GM19099 (cell line): ENCODE measurements around the gene ASAP3.

Experiments used
- POLR2A ChIP-seq: IDR thresholded peaks from 3 replicates; pipeline ENCODE4 v1.6.1; 2011; ENCODE audit warnings: low read depth; ENCODE audit not compliant: insufficient read length; ENCODE audit errors: extremely low read depth

The ASAP3 gene

DNA sequence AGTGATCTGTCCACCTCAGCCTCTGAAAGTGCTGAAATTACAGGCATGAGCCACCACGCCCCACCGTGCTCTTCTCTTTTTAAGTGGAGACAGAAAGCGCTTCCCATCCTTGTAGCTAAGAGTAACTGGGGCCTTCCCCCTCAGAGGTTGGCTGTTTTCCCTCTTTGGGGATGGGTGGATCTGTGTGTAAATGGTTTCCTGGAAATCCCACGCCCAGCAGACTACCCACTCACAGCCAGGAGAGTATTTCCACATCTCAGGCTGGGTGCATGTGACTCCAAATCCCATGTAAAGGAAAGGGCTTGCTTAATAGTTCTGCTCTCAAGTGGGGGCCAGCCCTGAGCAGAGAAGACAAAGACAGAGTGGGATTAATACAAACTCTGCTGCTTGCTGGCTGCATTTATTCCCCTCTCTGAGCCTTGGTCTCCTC lies 39.9 kb downstream of the ASAP3 start:
- no peak for TF ChIP-seq POLR2A

DNA sequence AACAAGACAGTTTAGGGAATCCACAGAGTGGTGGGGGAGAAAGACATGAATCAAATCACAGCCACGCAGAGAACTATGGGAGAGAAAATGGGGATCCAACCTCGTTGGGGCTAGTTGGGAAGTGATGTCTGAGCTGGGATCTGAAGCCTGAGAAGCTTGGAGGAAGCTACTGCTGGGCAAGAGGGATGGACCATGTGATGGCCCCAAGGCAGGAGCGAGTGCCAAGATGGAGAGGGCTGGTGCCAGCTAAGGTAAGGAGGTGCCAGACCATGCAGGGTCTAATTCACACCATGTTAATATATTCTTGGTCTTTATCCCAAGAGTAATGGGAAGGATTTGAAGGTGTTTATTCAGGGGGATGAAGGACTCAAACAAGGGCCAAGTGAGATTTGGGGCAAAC lies 41.2 kb downstream of the ASAP3 start:
- TF ChIP-seq POLR2A, result no peak

DNA sequence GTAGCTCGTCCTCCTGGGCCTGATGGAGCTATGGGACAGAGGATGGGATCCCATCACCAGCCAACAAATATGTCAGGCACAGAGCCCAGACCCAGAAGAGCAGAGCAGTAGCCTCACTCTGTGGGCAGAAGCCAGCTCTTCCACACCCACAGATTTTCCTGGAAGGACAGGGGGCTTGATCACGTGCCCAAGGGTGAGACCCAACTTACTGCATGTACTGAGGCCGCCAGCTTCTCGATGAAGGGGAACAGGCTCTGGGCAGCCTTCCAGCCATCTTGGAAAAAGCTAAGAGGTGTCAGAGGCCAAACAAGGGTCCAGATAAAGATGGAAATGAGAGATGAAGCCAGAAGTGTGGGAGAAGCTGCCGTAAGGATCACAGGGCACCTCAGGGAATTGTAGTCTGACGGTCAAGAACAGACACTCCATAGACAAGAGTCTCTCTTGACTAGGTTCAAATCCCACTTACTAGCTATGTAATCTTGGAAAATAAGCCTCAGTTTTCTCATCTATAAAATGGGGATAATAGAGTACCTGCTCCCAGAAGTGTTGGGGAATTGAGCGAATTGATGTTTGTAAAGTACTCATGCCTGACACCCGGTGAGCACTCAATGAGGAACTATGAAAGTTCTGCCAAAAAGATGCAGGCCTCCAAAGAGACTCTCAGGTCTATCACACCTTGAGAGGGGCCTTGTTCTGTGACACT lies 42.4 kb downstream of the ASAP3 start:
- TF ChIP-seq POLR2A, result no peak

DNA sequence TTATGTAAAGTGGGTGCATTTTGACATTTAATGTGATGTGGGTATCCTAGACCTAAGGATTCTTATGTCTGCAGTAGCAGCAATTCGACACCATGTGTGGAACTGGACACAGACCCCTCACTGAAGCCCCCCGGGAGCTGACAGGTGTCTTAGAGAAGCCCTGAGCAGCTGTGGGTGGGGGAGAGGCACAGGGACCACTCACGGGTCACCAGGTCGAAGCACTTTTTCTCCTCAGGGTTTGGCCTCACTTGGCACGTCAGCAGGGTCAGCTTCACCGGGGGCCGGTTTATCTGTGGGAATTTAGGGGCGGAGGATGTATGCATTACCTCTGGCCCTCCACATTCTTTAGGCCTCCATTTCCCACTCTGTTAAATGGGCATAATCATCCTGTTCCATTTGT lies 45.4 kb downstream of the ASAP3 start:
- no peak for TF ChIP-seq POLR2A

DNA sequence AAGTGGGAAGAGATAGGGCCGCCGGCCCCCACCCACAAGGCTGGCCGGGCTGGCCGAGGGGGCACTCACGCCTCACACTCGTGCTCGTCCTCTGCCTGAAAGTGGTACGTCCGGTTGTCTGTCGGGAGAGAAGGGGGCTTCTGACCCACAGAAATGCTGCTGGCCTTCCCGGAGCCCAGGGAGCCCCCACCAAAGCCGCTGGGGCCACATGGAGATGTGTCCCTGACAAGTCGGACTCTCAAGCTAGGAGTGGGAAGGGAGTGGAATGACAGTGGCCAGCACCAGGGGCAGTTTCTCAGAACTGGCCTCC lies 46.7 kb downstream of the ASAP3 start:
- TF ChIP-seq POLR2A, result no peak

DNA sequence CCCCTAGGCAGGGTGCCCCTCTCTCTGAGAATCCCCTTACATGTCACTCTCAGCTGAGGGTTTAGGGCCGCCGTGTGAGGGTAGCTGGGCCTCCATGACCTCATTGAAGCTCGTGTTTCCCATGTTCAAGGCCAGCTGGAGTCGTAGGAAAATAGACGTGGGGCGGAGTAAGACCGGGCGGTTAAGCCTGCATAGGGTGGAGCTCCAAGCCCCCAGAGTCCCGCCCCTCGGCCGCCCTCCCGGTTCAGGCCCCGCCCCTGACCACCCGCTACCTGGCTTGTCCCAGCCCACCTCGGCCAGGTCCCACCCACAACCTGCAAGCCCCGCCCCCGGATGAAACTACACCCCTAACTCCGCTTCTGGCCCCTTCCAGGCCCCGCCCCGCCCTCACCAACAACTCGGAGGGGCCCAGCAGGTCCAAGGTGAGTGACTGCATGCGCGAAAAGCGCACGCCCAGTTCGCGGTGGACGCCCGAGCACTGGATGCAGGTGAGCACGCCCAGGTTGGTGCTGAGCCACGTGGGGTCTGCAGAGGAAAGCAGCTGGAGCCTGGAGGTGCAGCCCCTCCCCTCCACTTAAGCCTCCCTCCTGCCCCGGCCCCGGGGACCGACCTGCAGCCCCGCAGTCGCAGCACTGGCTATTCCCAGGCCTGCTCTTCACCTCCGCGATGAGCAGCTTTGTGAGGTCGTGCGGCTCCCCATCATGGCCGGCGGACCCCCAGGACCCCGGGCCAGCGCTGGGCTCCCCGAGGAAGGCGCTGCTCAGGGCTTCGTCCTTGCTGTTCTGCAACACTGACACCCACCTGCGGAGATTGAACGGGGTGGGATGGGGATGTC lies 47.2 kb downstream of the ASAP3 start:
- no peak for TF ChIP-seq POLR2A

DNA sequence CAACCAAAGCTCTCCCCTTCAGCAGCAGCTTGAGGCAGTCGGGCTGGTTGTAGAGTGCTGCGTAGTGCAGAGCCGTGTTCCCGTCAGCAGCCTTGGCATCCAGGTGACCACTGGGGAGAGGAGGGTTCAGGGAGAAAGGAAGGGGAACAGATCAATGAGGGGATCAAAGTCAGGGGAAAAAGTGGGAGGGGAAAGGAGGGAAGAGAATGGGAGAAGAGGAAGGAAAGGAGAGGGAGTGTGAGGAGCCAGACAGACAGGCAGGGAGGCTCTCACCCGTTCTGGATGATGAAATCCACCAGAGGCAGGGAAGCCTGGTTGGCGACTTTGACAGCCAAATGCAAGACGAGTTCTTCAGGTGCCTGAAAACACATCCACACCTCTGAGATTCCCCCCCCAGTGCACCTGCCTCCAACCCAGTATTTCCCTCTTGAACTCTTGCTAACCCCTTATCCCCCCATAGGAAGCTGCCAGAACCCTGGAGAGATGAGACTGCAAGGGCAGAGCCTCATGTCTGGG lies 49.7 kb downstream of the ASAP3 start:
- no peak for TF ChIP-seq POLR2A

DNA sequence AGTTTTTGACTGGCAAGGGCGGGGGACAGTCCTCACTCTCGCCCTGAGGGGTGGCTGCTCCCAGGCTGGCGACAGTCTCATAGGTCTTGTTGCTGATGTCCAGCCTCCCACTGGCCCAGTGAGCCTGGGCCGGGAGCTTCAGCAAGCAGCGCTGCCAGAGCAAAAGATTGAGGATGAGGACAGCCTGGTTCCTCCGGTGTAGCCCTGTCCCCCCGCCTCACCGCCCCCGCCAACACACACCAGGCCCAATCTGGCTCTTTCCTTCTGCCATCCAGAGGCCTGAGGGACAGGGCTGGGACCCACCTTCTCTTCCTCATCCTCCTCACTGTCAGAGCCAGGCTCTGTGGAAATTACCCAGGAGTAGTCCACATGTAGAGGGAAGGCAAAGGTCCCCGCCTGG lies 50.9 kb downstream of the ASAP3 start:
- no peak for TF ChIP-seq POLR2A

DNA sequence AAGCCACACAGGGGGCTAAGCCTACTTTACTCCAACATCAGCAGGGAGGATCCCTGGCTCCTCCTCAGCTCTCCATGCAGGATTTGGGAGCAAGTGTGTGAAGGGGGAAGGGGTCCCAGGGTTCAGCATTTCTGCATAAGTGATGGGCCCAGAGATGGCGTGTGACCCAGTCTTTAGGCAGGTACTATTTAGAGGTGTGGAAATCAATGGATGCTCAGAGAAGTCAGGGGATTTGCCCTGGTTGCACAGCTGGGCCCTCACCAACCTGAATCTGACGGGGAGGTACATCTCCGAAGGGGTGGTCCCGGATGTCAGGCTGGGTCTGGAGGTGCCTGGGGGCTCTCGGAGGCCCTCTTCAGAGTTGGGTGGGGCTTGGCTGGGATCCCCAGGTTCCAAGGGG lies 52.5 kb downstream of the ASAP3 start:
- no peak for TF ChIP-seq POLR2A

DNA sequence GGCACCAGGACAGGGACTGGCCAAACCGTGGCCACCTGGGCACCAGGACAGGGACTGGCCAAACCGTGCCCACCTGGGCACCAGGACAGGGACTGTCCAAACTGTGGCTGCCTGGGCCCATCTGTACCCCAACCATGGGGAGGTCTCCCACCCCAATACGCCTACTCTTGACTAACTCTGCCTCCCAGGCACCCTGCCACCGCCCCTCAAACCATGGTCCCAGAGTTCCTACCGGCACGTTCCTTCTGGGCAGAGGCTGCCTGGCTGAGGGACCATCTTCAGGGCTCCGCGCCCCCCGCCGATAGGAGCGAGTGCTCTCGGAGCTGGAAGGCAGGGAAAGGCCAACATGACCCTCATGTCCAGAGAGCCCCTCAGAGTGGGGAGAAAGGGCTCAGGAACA lies 53.2 kb downstream of the ASAP3 start:
- TF ChIP-seq POLR2A, result no peak

DNA sequence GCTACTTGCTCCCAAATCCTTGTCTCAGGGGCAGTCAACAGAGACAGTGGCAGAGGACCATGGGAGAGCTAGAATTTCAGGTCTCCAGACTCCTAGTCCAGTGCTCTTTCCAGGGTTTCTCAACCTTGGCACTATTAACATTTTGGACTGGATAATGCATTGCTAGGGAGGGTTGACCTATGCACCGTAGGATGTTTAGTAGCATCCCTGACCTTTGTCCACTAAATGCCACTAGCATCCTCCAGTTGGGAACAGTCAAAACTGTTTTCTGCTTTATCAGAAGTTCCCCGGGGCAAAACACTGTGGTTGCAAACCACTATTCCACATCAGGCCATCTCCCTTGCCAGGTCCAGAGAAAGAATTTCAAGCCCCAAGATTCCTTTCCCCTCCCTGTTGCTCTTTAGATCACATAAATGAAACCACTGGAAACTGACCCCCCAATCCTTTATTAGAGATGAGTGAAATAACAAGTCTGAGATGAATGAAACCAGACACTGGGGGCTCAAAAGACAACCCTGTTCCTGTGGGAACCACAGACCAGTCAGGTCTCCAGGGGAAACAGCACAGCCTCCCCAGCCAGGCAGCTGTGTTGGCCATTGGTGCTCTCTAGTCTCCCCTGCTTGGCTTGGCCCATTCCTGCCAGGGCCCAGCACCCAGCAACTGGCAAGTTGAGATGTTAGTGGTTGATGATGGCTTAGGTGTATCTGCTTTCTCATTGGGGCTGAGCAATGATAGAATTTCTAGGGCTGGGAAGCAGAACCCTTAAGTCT lies 55.7 kb downstream of the ASAP3 start:
- TF ChIP-seq POLR2A, result no peak

DNA sequence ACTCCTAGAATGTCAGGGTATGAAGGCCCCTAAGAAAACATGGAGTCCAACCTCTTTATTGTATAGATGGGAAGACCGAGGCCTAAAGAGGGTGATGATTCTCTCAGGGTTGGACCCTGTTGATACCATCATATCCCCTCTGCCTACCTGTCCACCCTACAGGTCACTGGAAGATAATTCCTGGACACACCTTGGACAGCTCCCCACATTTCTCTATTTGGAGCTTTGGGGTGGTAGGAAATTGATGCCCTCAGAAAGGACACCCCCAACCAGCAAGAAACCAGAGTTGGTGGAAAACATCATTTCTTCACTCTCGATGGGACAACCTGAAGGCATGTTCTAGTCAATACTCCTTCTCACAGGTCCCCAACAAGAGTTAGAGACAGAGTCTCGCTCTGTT lies 56.4 kb downstream of the ASAP3 start:
- no peak for TF ChIP-seq POLR2A

DNA sequence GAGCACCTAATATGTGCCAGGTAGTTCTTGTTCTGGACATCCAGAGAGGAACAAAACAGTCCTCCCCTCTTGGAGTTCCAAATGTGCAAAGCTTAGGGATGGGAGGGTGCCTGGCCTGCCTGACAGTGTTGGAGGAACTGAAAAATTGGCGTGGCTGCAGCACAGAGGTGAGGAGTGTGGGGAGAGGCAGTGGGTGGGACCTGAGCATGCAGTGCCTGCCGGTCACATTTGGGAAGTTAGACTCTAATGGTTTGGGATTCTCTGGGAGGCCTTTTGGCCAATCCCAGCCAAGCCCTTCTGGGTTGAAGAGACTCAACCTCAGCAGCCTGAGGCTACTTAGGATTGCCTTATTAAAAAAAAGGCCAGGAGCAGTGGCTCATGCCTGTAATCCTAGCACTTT lies 57.2 kb downstream of the ASAP3 start:
- TF ChIP-seq POLR2A, result no peak

DNA sequence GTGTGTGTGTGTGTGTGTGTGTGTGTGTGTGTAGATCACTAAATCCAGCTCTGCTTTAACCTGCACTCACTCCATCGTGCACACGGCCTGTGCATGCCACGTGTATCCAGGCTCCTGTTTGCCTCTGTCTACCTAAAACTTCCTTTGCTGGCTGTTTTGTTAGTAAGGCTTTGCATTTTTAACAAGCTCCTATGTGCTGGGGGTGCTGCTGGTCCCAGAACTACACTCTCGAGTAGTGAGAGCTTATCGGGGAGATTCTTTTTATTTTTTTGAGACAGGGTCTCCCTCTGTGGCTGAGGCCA lies 58.8 kb downstream of the ASAP3 start:
- TF ChIP-seq POLR2A, result no peak

DNA sequence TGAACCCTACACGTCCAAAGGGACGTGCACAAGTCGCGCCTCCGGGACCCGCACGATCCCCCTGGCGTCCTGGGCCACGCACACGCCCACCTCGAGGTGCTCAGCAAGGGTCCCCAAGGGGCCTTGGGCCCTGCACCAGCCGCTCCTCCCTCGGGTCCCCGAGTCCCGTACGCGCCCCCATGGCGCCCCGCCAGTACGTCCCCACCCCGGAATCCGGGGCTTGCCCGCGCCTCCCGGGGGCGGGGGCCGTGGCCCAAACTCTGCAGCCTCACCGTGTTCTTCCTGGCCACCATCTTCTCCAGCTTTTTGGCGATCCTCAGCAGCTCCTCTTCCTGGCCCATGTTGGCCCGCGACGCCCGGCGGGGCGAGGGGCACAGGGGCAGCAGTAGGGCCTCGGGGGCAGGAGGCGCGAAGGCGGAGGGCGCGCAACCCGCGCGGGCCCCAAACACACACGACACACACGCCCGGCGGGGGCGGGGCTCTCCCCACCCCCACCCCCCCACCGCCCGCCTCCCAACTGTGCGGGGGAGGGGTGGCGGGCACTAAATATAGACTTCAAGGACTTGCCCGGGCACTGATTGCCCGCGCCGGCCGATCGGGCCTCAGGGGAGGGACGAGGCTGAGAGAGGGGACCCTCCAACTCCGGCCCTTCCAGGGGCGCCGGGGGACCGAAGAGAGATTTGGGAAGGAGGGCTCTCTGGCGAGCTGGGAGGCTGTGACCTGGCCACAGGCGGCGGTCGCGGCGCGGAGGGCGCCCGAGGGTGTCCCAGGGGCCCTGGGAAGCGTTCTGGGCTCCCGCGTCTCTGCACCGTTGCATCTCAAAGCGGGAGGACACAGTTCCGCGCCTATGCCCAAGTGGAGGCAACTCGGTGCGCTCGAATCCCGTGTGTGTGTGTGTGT lies 59.4 kb downstream of the ASAP3 start, which contains the start of gene TCEA3:
TCEA3 (minus strand) TSS at position 456 of the 900 bp plus-strand sequence; CDS start at position 341, 115 bp downstream.
- TF ChIP-seq POLR2A, result no peak
